HG02798 (cell line): ENCODE data around the gene NRGN.

Experiments
- ATAC-seq: cut with Tn5 transposase; IDR thresholded peaks from one replicate; pipeline ENCODE4 v1.9.1; 2021; ENCODE audit warnings: mild to moderate bottlenecking; ENCODE audit not compliant: unreplicated experiment, poor library complexity

Gene NRGN

GRCh38 chr11:124738713-124739478 is 846 bp upstream of the NRGN start:
- no peak for ATAC-seq

GRCh38 chr11:124740277-124740882 is 638 bp downstream of the NRGN start:
- peak; percentile 49 for ATAC-seq

- no peak for ATAC-seq
Observed at GRCh38 chr11:124742555-124742954, 2.8 kb downstream of the NRGN start.

- ATAC-seq: no peak
Observed at GRCh38 chr11:124743050-124743449, 3.3 kb downstream of the NRGN start.

GRCh38 chr11:124745270-124745834 is 5.6 kb downstream of the NRGN start:
- no peak for ATAC-seq

- peak; percentile 9 for ATAC-seq
Observed at GRCh38 chr11:124745835-124746620, 6.3 kb downstream of the NRGN start.

- ATAC-seq: peak; percentile 96
Observed at GRCh38 chr11:124746621-124747243, 7.0 kb downstream of the NRGN start.

GRCh38 chr11:124747406-124748099 is 7.8 kb downstream of the NRGN start:
- ATAC-seq: no peak

GRCh38 chr11:124748100-124748418 is 8.3 kb downstream of the NRGN start:
- ATAC-seq: no peak

- ATAC-seq: no peak
Observed at GRCh38 chr11:124748481-124749343, 9.0 kb downstream of the NRGN start.

- no peak for ATAC-seq
Observed at GRCh38 chr11:124749912-124750311, 10.2 kb downstream of the NRGN start.

- no peak for ATAC-seq
Observed at GRCh38 chr11:124751391-124751740, 11.6 kb downstream of the NRGN start.

- ATAC-seq: no peak
Observed at GRCh38 chr11:124751741-124752470, 12.2 kb downstream of the NRGN start, which contains the start of gene VSIG2. Gene VSIG2 (minus strand): TSS chr11:124752255. CDS start chr11:124752137, 118 bp downstream.

GRCh38 chr11:124752471-124753102 is 12.8 kb downstream of the NRGN start:
- no peak for ATAC-seq

- ATAC-seq: no peak
Observed at GRCh38 chr11:124753205-124753604, 13.5 kb downstream of the NRGN start.

- ATAC-seq: no peak
Observed at GRCh38 chr11:124753624-124754023, 13.9 kb downstream of the NRGN start.

GRCh38 chr11:124754309-124754708 is 14.6 kb downstream of the NRGN start:
- ATAC-seq: no peak

GRCh38 chr11:124754710-124755109 is 15.0 kb downstream of the NRGN start:
- no peak for ATAC-seq
